GM15510 (cell line): ENCODE data around the gene NAT10.

Source experiments
- POLR2A ChIP-seq: IDR thresholded peaks from 3 replicates; pipeline ENCODE4 v1.6.1; 2011; ENCODE audit warnings: borderline replicate concordance; ENCODE audit not compliant: insufficient read length; ENCODE audit errors: extremely low read depth

Gene NAT10

DNA sequence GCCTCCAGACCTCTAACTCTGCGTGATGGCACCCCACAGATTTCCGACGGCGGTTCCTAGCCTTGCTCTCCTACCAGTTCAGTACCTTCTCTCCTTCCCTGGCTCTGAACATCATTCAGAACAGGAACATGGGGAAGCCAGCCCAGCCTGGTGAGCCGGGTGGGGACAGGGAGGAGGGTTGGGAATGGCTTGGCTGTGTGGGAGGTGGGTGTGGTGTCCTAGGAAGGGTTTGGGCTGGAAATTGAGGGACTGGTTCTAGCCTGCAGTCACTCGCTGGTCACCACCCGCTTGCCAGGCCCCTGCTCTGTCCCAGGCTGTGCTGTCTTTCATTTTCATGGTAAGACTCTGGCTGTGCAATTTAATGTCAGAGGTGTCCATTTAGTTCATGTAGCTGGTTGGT is 33.9 kb downstream of the NAT10 start:
- TF ChIP-seq POLR2A = no peak

DNA sequence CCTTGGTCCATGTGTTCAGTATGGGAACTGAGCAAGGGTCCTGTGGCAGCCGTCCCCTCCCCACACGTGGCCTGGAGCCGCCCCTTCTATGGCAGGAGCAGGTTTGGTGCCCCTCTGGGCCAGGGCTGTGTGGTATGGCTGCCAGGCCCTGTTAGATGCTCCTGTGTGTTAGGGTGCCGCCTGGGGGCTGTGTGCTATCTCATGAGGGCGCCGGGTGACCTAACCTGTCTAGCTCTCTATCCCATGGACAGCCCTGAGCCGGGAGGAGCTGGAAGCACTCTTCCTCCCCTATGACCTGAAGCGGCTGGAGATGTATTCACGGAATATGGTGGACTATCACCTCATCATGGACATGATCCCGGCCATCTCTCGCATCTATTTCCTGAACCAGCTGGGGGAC is 34.7 kb downstream of the NAT10 start:
- TF ChIP-seq POLR2A = no peak

- no peak for TF ChIP-seq POLR2A
Measured at GRCh38 chr11:34143048-34143447, 37.6 kb downstream of the NAT10 start.

DNA sequence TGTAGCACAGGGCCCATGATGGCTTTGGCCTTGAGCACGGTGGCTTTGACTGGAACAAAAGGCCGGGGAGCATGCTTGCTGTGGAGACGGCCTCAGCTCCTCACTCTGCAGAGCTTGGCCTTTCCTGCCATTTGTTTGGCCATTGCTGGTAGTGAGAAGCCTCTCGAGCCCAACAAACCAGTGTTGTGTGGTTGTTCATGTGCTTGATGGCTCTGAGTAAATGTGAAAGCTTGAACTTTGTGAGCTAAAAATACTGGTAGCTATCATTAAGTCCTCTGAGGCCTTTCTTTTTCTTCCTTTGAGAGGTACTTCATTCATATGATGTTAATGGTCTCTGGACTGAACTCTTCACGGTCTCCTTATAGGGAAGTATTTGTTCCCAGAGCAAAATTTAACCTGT is 39.6 kb downstream of the NAT10 start:
- no peak for TF ChIP-seq POLR2A

- no peak for TF ChIP-seq POLR2A
Measured at GRCh38 chr11:34145847-34146381, 40.5 kb downstream of the NAT10 start.

DNA sequence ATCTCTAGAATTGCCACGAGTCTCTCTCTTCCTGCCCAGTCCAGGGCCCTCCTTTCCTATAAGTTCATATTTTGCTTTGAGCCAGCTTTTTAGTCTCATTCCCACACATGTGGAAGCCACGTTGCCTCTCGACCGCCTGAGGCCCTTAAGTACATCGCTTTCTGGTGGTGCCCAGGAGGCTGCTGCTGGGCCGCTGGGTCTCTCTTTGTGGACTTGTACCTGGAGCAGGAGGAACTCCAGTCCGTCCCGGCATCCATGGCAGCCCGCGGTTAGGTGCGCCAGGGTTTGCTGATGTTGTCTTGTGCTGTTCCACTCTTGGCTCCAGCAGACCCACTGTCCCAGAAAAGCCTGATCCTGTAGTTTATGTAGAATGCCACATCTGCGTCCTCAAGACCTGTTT is 41.0 kb downstream of the NAT10 start:
- TF ChIP-seq POLR2A = no peak

DNA sequence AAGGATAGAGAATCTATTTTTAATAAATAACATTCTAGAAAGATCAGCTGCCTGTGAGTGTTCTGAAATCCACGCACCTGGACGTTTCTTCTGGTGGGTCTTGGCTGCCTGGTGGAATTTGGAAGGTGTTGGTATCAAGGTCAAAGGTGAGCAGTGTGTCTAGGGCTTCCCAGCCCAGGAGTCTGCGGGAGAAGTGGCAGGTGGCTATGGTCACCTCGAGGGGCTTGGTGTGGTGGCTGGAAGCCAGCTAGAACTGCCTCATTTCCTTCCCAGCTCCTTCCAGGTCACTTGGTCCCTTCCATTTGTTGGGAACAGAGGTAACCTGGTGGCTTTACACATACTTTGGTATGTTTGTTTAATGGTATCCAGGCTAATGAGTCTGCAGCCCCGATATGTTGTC is 41.4 kb downstream of the NAT10 start:
- TF ChIP-seq POLR2A = no peak

DNA sequence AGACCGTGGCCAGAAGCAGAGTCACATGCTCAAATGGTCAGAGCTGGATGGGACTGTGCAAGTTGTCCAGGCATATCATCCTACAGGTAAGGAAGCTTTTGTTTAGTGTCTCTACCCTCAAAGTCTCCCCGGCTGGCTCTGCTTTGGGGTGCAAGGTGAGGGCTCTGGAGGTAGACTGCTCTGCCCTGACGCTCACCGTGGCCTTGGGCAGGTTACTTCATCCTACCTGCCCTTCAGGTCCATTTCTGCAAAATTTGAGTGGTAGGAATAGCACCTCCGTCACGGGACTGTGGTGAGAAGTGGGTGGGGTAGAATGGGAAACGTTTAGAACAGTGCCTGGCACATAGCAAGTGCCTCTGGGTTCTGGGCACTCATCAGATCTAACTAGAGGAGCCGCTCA is 42.2 kb downstream of the NAT10 start:
- TF ChIP-seq POLR2A = no peak

- no peak for TF ChIP-seq POLR2A
Measured at GRCh38 chr11:34148504-34149165, 43.2 kb downstream of the NAT10 start.

- no peak for TF ChIP-seq POLR2A
Measured at GRCh38 chr11:34149274-34149673, 43.8 kb downstream of the NAT10 start.

- no peak for TF ChIP-seq POLR2A
Measured at GRCh38 chr11:34149786-34150185, 44.4 kb downstream of the NAT10 start.

DNA sequence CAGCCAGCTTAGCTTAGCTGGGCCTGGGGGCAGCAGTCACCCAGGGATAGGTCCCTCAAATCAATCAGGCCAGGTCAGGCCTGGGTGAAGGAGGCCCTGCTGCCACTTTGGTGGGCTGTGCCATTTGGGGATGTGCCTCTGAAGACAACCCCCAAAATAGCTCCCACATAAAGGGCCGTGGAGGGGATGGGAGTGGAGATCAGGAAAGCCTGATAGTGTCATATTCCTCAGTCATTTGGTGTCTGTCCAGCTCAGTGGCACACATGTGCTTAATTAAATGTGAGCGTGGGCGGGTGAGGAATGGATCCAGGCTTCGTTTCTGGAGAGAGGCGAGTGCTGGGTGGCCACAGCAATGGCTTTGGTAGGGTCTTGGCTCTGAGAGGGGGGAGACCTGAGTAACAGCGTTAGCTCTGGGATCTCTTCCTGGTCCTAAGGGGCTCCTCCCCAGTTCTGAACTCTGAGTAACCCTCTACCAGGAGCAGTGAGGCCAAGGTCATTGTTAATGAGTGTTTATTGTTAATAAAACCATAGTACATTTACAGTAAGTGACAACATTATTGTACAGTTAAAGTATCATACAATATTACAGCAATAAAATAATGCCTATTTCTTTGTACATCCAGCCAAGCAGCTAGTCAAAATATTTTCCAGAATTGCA is 45.2 kb downstream of the NAT10 start:
- TF ChIP-seq POLR2A = no peak

DNA sequence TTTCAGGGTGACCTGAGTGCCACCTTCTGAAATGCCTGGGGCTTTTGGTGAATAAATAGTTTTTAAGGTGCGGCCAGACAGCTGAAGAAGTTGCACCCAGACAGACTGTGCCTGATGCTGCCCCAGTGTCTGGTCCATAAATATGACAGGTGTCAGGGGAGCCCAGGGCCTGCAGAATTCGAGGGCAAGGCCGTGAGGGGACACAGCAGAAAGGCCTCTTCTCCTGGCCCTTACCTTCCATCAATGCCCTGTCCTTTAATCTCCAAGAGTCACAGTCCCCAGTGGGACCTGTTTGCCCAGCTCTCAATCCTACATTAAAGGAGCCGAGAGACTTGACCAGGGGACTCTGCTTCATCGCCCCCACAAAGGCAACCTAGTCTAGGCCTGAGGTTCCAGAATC is 45.7 kb downstream of the NAT10 start:
- TF ChIP-seq POLR2A = no peak

- no peak for TF ChIP-seq POLR2A
Measured at GRCh38 chr11:34151916-34152845, 46.8 kb downstream of the NAT10 start.
